ENCODE data around the gene TCF20.
A peak's percentile ranks its signal among the peaks of the same experiment; 100 is the strongest.

The TCF20 gene

GRCh38 chr22:42282252-42282942 is 11.9 kb upstream of the TCF20 start:
- DNase-seq (ENCODE audit: low spot score), result no peak

GRCh38 chr22:42281706-42282251 is 11.3 kb upstream of the TCF20 start:
- DNase-seq (ENCODE audit: low spot score), result no peak

- no peak for DNase-seq (ENCODE audit: low spot score)
Measured at GRCh38 chr22:42281284-42281683, 10.8 kb upstream of the TCF20 start.

GRCh38 chr22:42280836-42281235 is 10.4 kb upstream of the TCF20 start:
- no peak for DNase-seq (ENCODE audit: low spot score)

GRCh38 chr22:42280140-42280539 is 9.7 kb upstream of the TCF20 start:
- DNase-seq (ENCODE audit: low spot score), result no peak

GRCh38 chr22:42279425-42280020 is 9.1 kb upstream of the TCF20 start:
- DNase-seq (ENCODE audit: low spot score), result no peak

GRCh38 chr22:42277988-42278776 is 7.7 kb upstream of the TCF20 start:
- DNase-seq (ENCODE audit: low spot score), result no peak

GRCh38 chr22:42277232-42277753 is 6.8 kb upstream of the TCF20 start:
- no peak for DNase-seq (ENCODE audit: low spot score)

GRCh38 chr22:42275970-42276369 is 5.5 kb upstream of the TCF20 start:
- DNase-seq (ENCODE audit: low spot score), result no peak

GRCh38 chr22:42275176-42275575 is 4.7 kb upstream of the TCF20 start:
- no peak for DNase-seq (ENCODE audit: low spot score)

- no peak for DNase-seq (ENCODE audit: low spot score)
Measured at GRCh38 chr22:42273855-42274451, 3.5 kb upstream of the TCF20 start.

- no peak for DNase-seq (ENCODE audit: low spot score)
Measured at GRCh38 chr22:42272431-42272999, 2.1 kb upstream of the TCF20 start.

- no peak for DNase-seq (ENCODE audit: low spot score)
Measured at GRCh38 chr22:42271906-42272305, 1.5 kb upstream of the TCF20 start.

- no peak for DNase-seq (ENCODE audit: low spot score)
Measured at GRCh38 chr22:42271191-42271813, 849 bp upstream of the TCF20 start.

- DNase-seq (ENCODE audit: low spot score), result no peak
Measured at GRCh38 chr22:42270176-42270509, 310 bp downstream of the TCF20 start.

- peak; percentile 84 for DNase-seq (ENCODE audit: low spot score)
Measured at GRCh38 chr22:42269432-42270175, 849 bp downstream of the TCF20 start.

GRCh38 chr22:42268852-42269410 is 1.5 kb downstream of the TCF20 start:
- no peak for DNase-seq (ENCODE audit: low spot score)

- DNase-seq (ENCODE audit: low spot score), result no peak
Measured at GRCh38 chr22:42265321-42265720, 5.1 kb downstream of the TCF20 start.

- no peak for DNase-seq (ENCODE audit: low spot score)
Measured at GRCh38 chr22:42263944-42264343, 6.5 kb downstream of the TCF20 start.

- DNase-seq (ENCODE audit: low spot score), result no peak
Measured at GRCh38 chr22:42262964-42263363, 7.5 kb downstream of the TCF20 start.
